K562 (cell line): ENCODE measurements around the gene RALB. TPM values are rescaled to one million over a fixed set of nuclear protein-coding genes. Genes with fewer than 3 reads are reported as not detected.

ENCODE experiments used
- ATF1 ChIP-seq, 2 experiments: fragments of 450-650 bp in 1 of 2; IDR thresholded peaks; 2 replicates each; pipeline ENCODE4 v1.6.1; 2016; ENCODE audit warnings: missing compliant biosample characterization in 1 of 2, missing genetic modification characterization in 1 of 2
- BHLHE40 ChIP-seq: IDR thresholded peaks from 2 replicates; pipeline ENCODE4 v1.6.1; 2011; ENCODE audit warnings: low read length, improper control_type of control experiment
- CHD4 ChIP-seq: fragments of 200-600 bp; sonication (generic); IDR thresholded peaks from 3 replicates; pipeline ENCODE4 v1.6.1; 2012; ENCODE audit warnings: low read depth, mild to moderate bottlenecking, mixed read lengths, low read length, inconsistent platforms; ENCODE audit not compliant: insufficient read depth, insufficient replicate concordance, poor library complexity, severe bottlenecking
- EP300 ChIP-seq: IDR thresholded peaks from 2 replicates; pipeline ENCODE4 v1.6.1; 2012; ENCODE audit warnings: low read length, improper control_type of control experiment
- GABPB2 ChIP-seq: fragments of 250-450 bp; sonication (Bioruptor Pico); conservative IDR thresholded peaks from 2 replicates; pipeline ENCODE4 v1.5.1; 2021; ENCODE audit warnings: mild to moderate bottlenecking
- GTF2A2 ChIP-seq: IDR thresholded peaks from 2 replicates; pipeline ENCODE4 v1.6.1; 2016; ENCODE audit warnings: mild to moderate bottlenecking, missing genetic modification characterization, missing compliant biosample characterization
- MYNN ChIP-seq, 2 experiments: sonication (generic); formaldehyde crosslinking in 1 of 2; IDR thresholded peaks; 2 replicates each; pipeline versions ENCODE4 v1.5.0 to v1.6.1; 2016 to 2020; ENCODE audit warnings: antibody characterized with exemption in 1 of 2, missing genetic modification reagents in 1 of 2
- NR2C2 ChIP-seq, 2 experiments: fragments of 200-800 bp in 1 of 2; sonication (Bioruptor generic) in 1 of 2; sonication (generic) in 1 of 2; formaldehyde crosslinking in 1 of 2; IDR thresholded peaks; 2 replicates each; pipeline versions ENCODE4 v1.6.1 to v1.8.0; 2016 to 2022; ENCODE audit warnings: mild to moderate bottlenecking in 1 of 2, missing compliant biosample characterization in 1 of 2, missing genetic modification characterization in 1 of 2, missing genetic modification reagents in 1 of 2
- PHTF2 ChIP-seq: fragments of 250-450 bp; sonication (Bioruptor Pico); IDR thresholded peaks from 2 replicates; pipeline ENCODE4 v1.5.0; 2021; ENCODE audit warnings: mild to moderate bottlenecking
- POLR2AphosphoS5 ChIP-seq: IDR thresholded peaks from 2 replicates; pipeline ENCODE4 v1.6.1; 2011; ENCODE audit warnings: mild to moderate bottlenecking, low read depth, low read length, moderate library complexity; ENCODE audit not compliant: control insufficient read depth, insufficient read depth
- POLR2B ChIP-seq: fragments of 450-650 bp; IDR thresholded peaks from 2 replicates; pipeline ENCODE4 v1.6.1; 2018; ENCODE audit warnings: low read depth; ENCODE audit not compliant: partially characterized antibody
- PRMT5 ChIP-seq: sonication (generic); formaldehyde crosslinking; IDR thresholded peaks from 2 replicates; pipeline ENCODE4 v1.5.0; 2020; ENCODE audit warnings: missing genetic modification reagents
- PTBP1 ChIP-seq: fragments of 200-400 bp; formaldehyde crosslinking; IDR thresholded peaks from 2 replicates; pipeline ENCODE4 v1.6.1; 2017; ENCODE audit warnings: low read depth, low read length
- RBM17 ChIP-seq: fragments of 200-400 bp; formaldehyde crosslinking; IDR thresholded peaks from 2 replicates; pipeline ENCODE4 v1.6.1; 2017; ENCODE audit warnings: low read depth, mild to moderate bottlenecking, low read length, borderline replicate concordance
- RREB1 ChIP-seq: fragments of 250-450 bp; sonication (Bioruptor Pico); IDR thresholded peaks from 2 replicates; pipeline ENCODE4 v1.4.0; 2020
- SAFB2 ChIP-seq: fragments of 200-400 bp; formaldehyde crosslinking; IDR thresholded peaks from 2 replicates; pipeline ENCODE4 v1.6.1; 2018; ENCODE audit warnings: borderline replicate concordance, low read length, low read depth, moderate library complexity; ENCODE audit not compliant: severe bottlenecking
- SMARCA5 ChIP-seq: fragments of 450-650 bp; IDR thresholded peaks from 2 replicates; pipeline ENCODE4 v1.6.1; 2016
- SRSF1 ChIP-seq: fragments of 200-400 bp; formaldehyde crosslinking; IDR thresholded peaks from 2 replicates; pipeline ENCODE4 v1.6.1; 2017; ENCODE audit warnings: mild to moderate bottlenecking, low read depth, low read length, moderate library complexity
- ZBTB1 ChIP-seq: sonication (generic); formaldehyde crosslinking; IDR thresholded peaks from 2 replicates; pipeline ENCODE4 v1.8.1; 2023; ENCODE audit warnings: missing genetic modification reagents, low read depth, mild to moderate bottlenecking, borderline replicate concordance
- ZNF143 ChIP-seq: sonication (generic); formaldehyde crosslinking; IDR thresholded peaks from 2 replicates; pipeline ENCODE4 v1.9.0; 2022; ENCODE audit warnings: mild to moderate bottlenecking, missing genetic modification reagents
- ZNF165 ChIP-seq: fragments of 250-450 bp; sonication (Bioruptor Pico); IDR thresholded peaks from 2 replicates; pipeline ENCODE4 v1.4.0; 2020; ENCODE audit warnings: borderline replicate concordance
- ZNF740 ChIP-seq, 3 experiments: fragments of 200-800 bp in 1 of 3; sonication (Bioruptor generic) in 1 of 3; sonication (generic) in 1 of 3; formaldehyde crosslinking in 1 of 3; IDR thresholded peaks; 2 replicates each; pipeline versions ENCODE4 v1.6.1 to v1.8.0; 2016 to 2022; ENCODE audit warnings: mild to moderate bottlenecking in 2 of 3, missing compliant biosample characterization in 2 of 3, missing genetic modification characterization in 2 of 3, missing genetic modification reagents in 1 of 3
- ZNF764 ChIP-seq: fragments of 250-450 bp; sonication (Bioruptor Pico); IDR thresholded peaks from 2 replicates; pipeline ENCODE4 v1.4.0; 2020; ENCODE audit warnings: low read depth, mild to moderate bottlenecking, moderate library complexity
- polyA plus RNA-seq, 8 experiments: library from polyadenylated mRNA; depleted of rRNA in 4 of 8; stranded (reverse) in 5 of 8; unstranded in 3 of 8; fragments of >200 nt; fragmentation: Nextera tagmentation in 2 of 8; fragmentation: Illumina TruSeq in 1 of 8; extraction: Ambion mirVana in 2 of 8; extraction: Trizol in 1 of 8; gene quantifications; 2 replicates each; pipeline versions ENCODE4 v1.2.1 to v1.2.3, GENCODE V29; 2011 to 2014; ENCODE audit warnings: inconsistent platforms in 1 of 8, missing spikeins in 1 of 8
- total RNA-seq, 7 experiments: library from RNA; depleted of rRNA in 6 of 7; stranded (reverse); fragments of >200 nt in 6 of 7; fragmentation: Illumina TruSeq in 2 of 7; extraction: Trizol in 2 of 7; gene quantifications; 2 replicates each; pipeline versions ENCODE4 v1.2.1 to v1.2.3, GENCODE V29; 2011 to 2021; ENCODE audit warnings: low replicate concordance in 1 of 7

RALB gene
- total and polyA plus RNA-seq, 9 of the 15 experiments (the other 6 are each of a cell fraction or from before 2014, with no cell fraction given) = 14.8 to 65.6 (median 38.4) TPM

DNA sequence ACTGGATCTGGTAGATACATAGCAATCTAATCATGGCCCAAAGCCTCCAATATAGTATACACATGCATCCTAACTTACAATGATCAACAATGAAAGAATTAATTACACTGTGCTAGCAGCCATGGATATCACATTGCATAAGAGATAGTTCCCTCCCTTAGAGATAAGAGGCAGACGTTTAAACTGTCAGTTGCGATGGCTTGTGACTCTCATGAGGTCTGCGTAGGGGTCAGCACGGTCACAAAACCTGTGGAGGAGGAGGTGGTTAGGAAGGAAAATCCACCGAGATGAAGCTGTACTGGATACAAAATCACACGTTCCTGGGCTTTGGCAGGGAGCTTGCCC, 800 bp upstream of the RALB start (continued):
- no peak for TF ChIP-seq RREB1 (CRISPR knock-in tag)
- no peak for TF ChIP-seq ZBTB1 (CRISPR knock-in tag)
- no peak for TF ChIP-seq NR2C2 (CRISPR knock-in tag; IDR thresholded peaks at IDR 0.05)
- no peak; the same call in 1 of the 2 replicates for TF ChIP-seq NR2C2 (tag; IDR thresholded peaks at IDR 0.05)
- TF ChIP-seq SMARCA5 = no peak
- no peak for TF ChIP-seq SAFB2
- TF ChIP-seq MYNN (IDR thresholded peaks at IDR 0.05) = no peak
- no peak for TF ChIP-seq MYNN (CRISPR knock-in tag; IDR thresholded peaks at IDR 0.05)
- no peak for TF ChIP-seq GTF2A2
- no peak for TF ChIP-seq GABPB2 (CRISPR knock-in tag)
- no peak for TF ChIP-seq POLR2B
- peak; percentile 62; the same call in 1 of the 2 replicates for TF ChIP-seq BHLHE40
- no peak for TF ChIP-seq SRSF1
- TF ChIP-seq PRMT5 (CRISPR knock-in tag) = no peak
- TF ChIP-seq ATF1 (CRISPR knock-in tag; IDR thresholded peaks at IDR 0.05) = no peak
- peak; percentile 60; the same call in 1 of the 2 replicates for TF ChIP-seq ATF1 (tag; IDR thresholded peaks at IDR 0.05)
- TF ChIP-seq ZNF165 (CRISPR knock-in tag) = no peak
- no peak for TF ChIP-seq POLR2AphosphoS5
- no peak for TF ChIP-seq PHTF2
- TF ChIP-seq CHD4 = no peak
- TF ChIP-seq RBM17 = no peak
- no peak for TF ChIP-seq PTBP1
- no peak for TF ChIP-seq ZNF764
- TF ChIP-seq EP300 = peak; percentile 94
- TF ChIP-seq ZNF143 (CRISPR knock-in tag) = no peak
- no peak for TF ChIP-seq ZNF740 (CRISPR knock-in tag; IDR thresholded peaks at IDR 0.05)
- no peak for TF ChIP-seq ZNF740 (tag; IDR thresholded peaks at IDR 0.05)
